K562 (cell line): ENCODE data around the gene TSPAN15. TPM values are rescaled to one million over a fixed set of nuclear protein-coding genes. Genes with fewer than 3 reads are reported as not detected.

ENCODE experiments used
- ATAC-seq: fragments of 200-7000 bp; cut with Tn5 transposase; 3 replicates; pipeline ENCODE4 v1.9.1; 2020; ENCODE audit warnings: moderate library complexity
- BruUV-seq: library from RNA; stranded (reverse); fragments of 400-500 nt; replicated peaks from 2 replicates; lab custom pipeline; 2021; lab: Mats Ljungman, UMichigan
- CTCF ChIA-PET: fragments of 300-600 bp; formaldehyde crosslinking; extraction: SDS; loops from one replicate; lab custom pipeline; 2021; ENCODE audit warnings: low intra/inter-chr PET ratio; lab: Yijun Ruan, JAX
- POLR2A ChIA-PET: fragments of 300-600, 350-650 bp; sonication (Branson Sonifier 250); formaldehyde crosslinking; extraction: SDS; loops from one replicate; lab custom pipeline; 2021; ENCODE audit warnings: antibody characterized with exemption, inconsistent platforms; lab: Yijun Ruan, JAX
- DNase-seq, 4 experiments: peaks; one replicate each; pipeline versions ENCODE4 v3.0.0 to v3.0.0-alpha.2; 2011 to 2018; ENCODE audit warnings: low spot score in 3 of 4, mixed read lengths in 3 of 4; ENCODE audit errors: extremely low read depth in 1 of 4
- FAIRE-seq: peaks from 2 replicates; lab custom pipeline; 2011; peaks lifted over from hg19 to GRCh38; lab: Jason Lieb, UNC
- H2AFZ ChIP-seq: 2 replicates; pipeline ENCODE4 v1.6.0; 2011; ENCODE audit warnings: low read depth, low read length, control low read depth, inconsistent platforms
- H3K27ac ChIP-seq: fragments of 200-600 bp; 3 replicates; pipeline ENCODE4 v1.8.0; 2011; ENCODE audit warnings: low read depth, mild to moderate bottlenecking, control low read depth, inconsistent platforms, low read length, moderate library complexity, mixed read lengths; ENCODE audit errors: extremely low read depth
- H3K27me3 ChIP-seq, 2 experiments: fragments of 300-600 bp in 1 of 2; 2 replicates in 1 of 2; 3 replicates in 1 of 2; pipeline versions ENCODE4 v1.6.0 to v1.8.0; 2011; ENCODE audit warnings: inconsistent platforms in 2 of 2, low read length in 2 of 2, mild to moderate bottlenecking in 1 of 2, mixed read lengths in 1 of 2, moderate library complexity in 1 of 2; ENCODE audit not compliant: control insufficient read depth in 2 of 2, insufficient read depth in 2 of 2
- H3K36me3 ChIP-seq: fragments of 300-600 bp; 3 replicates; pipeline ENCODE4 v1.8.0; 2011; ENCODE audit warnings: mild to moderate bottlenecking, low read length, inconsistent platforms; ENCODE audit not compliant: control insufficient read depth, insufficient read depth
- H3K4me1 ChIP-seq, 2 experiments: fragments of 200-600 bp in 1 of 2; replicated peaks in 1 of 2; 2 replicates in 1 of 2; 3 replicates in 1 of 2; pipeline versions ENCODE4 v1.5.1 to v1.8.0; 2011; ENCODE audit warnings: inconsistent platforms in 2 of 2, low read length in 2 of 2, mild to moderate bottlenecking in 1 of 2, mixed read lengths in 1 of 2, moderate library complexity in 1 of 2; ENCODE audit not compliant: control insufficient read depth in 2 of 2, insufficient read depth in 2 of 2
- H3K4me2 ChIP-seq: 2 replicates; pipeline ENCODE4 v1.6.1; 2011; ENCODE audit warnings: low read length, control low read depth, inconsistent platforms, mixed read lengths; ENCODE audit not compliant: insufficient read depth
- H3K4me3 ChIP-seq: fragments of 200-600 bp; sonication (generic), shearing (Covaris generic); 2 replicates; pipeline ENCODE4 v1.5.1; 2016; ENCODE audit warnings: control low read depth, inconsistent platforms
- H3K79me2 ChIP-seq: fragments of 200-600 bp; 3 replicates; pipeline ENCODE4 v1.8.0; 2011; ENCODE audit warnings: low read length, inconsistent platforms; ENCODE audit not compliant: control insufficient read depth, insufficient read depth
- H3K9ac ChIP-seq, 2 experiments: 2 replicates each; pipeline versions ENCODE4 v1.6.0 to v1.6.1; 2011; ENCODE audit warnings: low read depth in 2 of 2, low read length in 2 of 2, control low read depth in 1 of 2, inconsistent platforms in 1 of 2, mild to moderate bottlenecking in 1 of 2, mixed read lengths in 1 of 2; ENCODE audit not compliant: insufficient read depth in 1 of 2
- H3K9me1 ChIP-seq: one replicate; pipeline ENCODE4 v1.6.0; 2011; ENCODE audit warnings: inconsistent platforms, mild to moderate bottlenecking, low read length, moderate library complexity; ENCODE audit not compliant: control insufficient read depth, insufficient read depth
- H3K9me3 ChIP-seq: replicated peaks from 2 replicates; pipeline ENCODE4 v1.5.1; 2011; ENCODE audit warnings: low read depth, low read length, inconsistent platforms; ENCODE audit not compliant: control insufficient read depth, insufficient read depth
- H4K20me1 ChIP-seq: replicated peaks from 2 replicates; pipeline ENCODE4 v1.6.1; 2011; ENCODE audit warnings: low read length, inconsistent platforms, mixed read lengths; ENCODE audit not compliant: control insufficient read depth, insufficient read depth
- BDP1 ChIP-seq: IDR thresholded peaks from 3 replicates; pipeline ENCODE4 v1.6.1; 2011; ENCODE audit not compliant: insufficient read length, insufficient read depth
- CBX3 ChIP-seq, 2 experiments: IDR thresholded peaks; 1 replicate in 1 of 2; 2 replicates in 1 of 2; pipeline ENCODE4 v1.6.1; 2012; ENCODE audit warnings: inconsistent platforms in 2 of 2, low read length in 2 of 2, borderline replicate concordance in 1 of 2, control low read depth in 1 of 2
- JUNB ChIP-seq: fragments of 450-650 bp; formaldehyde crosslinking; conservative IDR thresholded peaks from 2 replicates; pipeline ENCODE4 v1.4.0; 2020; ENCODE audit warnings: mild to moderate bottlenecking
- KLF10 ChIP-seq: fragments of 250-450 bp; sonication (Bioruptor Pico); IDR thresholded peaks from 2 replicates; pipeline ENCODE4 v1.6.1; 2021; ENCODE audit warnings: matching md5 sums
- MLLT1 ChIP-seq, 2 experiments: fragments of 450-650 bp; IDR thresholded peaks; 2 replicates each; pipeline ENCODE4 v1.6.1; 2016
- NFIC ChIP-seq: fragments of 450-650 bp; IDR thresholded peaks from 2 replicates; pipeline ENCODE4 v1.6.1; 2017; ENCODE audit warnings: mild to moderate bottlenecking, inconsistent platforms
- SMARCA5 ChIP-seq: fragments of 450-650 bp; IDR thresholded peaks from 2 replicates; pipeline ENCODE4 v1.6.1; 2016
- ZBTB8A ChIP-seq: fragments of 450-650 bp; IDR thresholded peaks from 2 replicates; pipeline ENCODE4 v1.6.1; 2018; ENCODE audit warnings: mild to moderate bottlenecking, moderate library complexity; ENCODE audit not compliant: partially characterized antibody
- WGBS: fragments of 100-300 bp; shearing (Covaris generic); methylation state at CpG from one replicate; pipeline ENCODE4 v1.1.6; 2016; ENCODE audit warnings: low coverage, mixed read lengths; ENCODE audit not compliant: insufficient coverage; ENCODE audit errors: missing lambda C conversion rate; 5-methylcytosine and 5-hydroxymethylcytosine counted together
- in situ Hi-C: fragments of 300-500 bp; cut with MboI; formaldehyde crosslinking; loops from 4 replicates; pipeline ENCODE4 v1.15.0; 2018; ENCODE audit warnings: inconsistent platforms, mixed read lengths
- intact Hi-C: fragments of 100-400 bp; cut with micrococcal nuclease; formaldehyde crosslinking; loops from 2 replicates; pipeline ENCODE4 v1.14.2; 2022
- polyA plus RNA-seq, 8 experiments: library from polyadenylated mRNA; depleted of rRNA in 4 of 8; stranded (reverse) in 5 of 8; unstranded in 3 of 8; fragments of >200 nt; fragmentation: Nextera tagmentation in 2 of 8; fragmentation: Illumina TruSeq in 1 of 8; extraction: Ambion mirVana in 2 of 8; extraction: Trizol in 1 of 8; gene quantifications; 2 replicates each; pipeline versions ENCODE4 v1.2.1 to v1.2.3, GENCODE V29; 2011 to 2014; ENCODE audit warnings: inconsistent platforms in 1 of 8, missing spikeins in 1 of 8
- total RNA-seq, 7 experiments: library from RNA; depleted of rRNA in 6 of 7; stranded (reverse); fragments of >200 nt in 6 of 7; fragmentation: Illumina TruSeq in 2 of 7; extraction: Trizol in 2 of 7; gene quantifications; 2 replicates each; pipeline versions ENCODE4 v1.2.1 to v1.2.3, GENCODE V29; 2011 to 2021; ENCODE audit warnings: low replicate concordance in 1 of 7

Gene TSPAN15
- total and polyA plus RNA-seq, 9 of the 15 experiments (the other 6 are each of a cell fraction or from before 2014, with no cell fraction given), result 0.33 to 1.0 (median 0.45) TPM; not detected in 2

- FAIRE-seq (no peak), ATAC-seq (no peak), DNase-seq (no peak)
- no peaks in the 10 kb centered on the region for H3K9me3 ChIP-seq
- no peaks in the 10 kb centered on the region for H3K79me2 ChIP-seq
- CTCF ChIA-PET, result no interaction called here
- H2AFZ ChIP-seq, result no peak overlapping the region
- no TSS peak for BruUV-seq
- H4K20me1 ChIP-seq, result peaks cover 8% of the 10 kb centered on the region
- H3K4me2 ChIP-seq, result no peak overlapping the region
- no peaks in the 10 kb centered on the region for H3K36me3 ChIP-seq
- POLR2A ChIA-PET, result interaction anchor here (0.7 to 0.8 kb wide), 2 partner anchors 40 to 206 kb away, joined by 3 read pairs; no protein-coding TSS in a partner anchor
- H3K4me1 ChIP-seq, result peaks cover 0 to 5% of the 10 kb centered on the region in 2 experiments; a peak in 2 of 5 replicates
- H3K27ac ChIP-seq, result no peak overlapping the region
- no peaks in the 10 kb centered on the region for H3K9me1 ChIP-seq
- TF ChIP-seq ZBTB8A (no peak), SMARCA5 (no peak), KLF10 (CRISPR knock-in tag) (no peak), BDP1 (no peak), JUNB (CRISPR knock-in tag) (no peak), MLLT1 (IDR thresholded peaks at IDR 0.05) (no peak), CBX3 (IDR thresholded peaks at IDR 0.05; ENCODE audit: borderline replicate concordance in 1 of 2, low read length in 2 of 2) (no peak), NFIC (no peak)
- no peak overlapping the region for H3K9ac ChIP-seq
- in situ Hi-C loops, result loop anchor here (5.0 kb wide), 1 partner anchor 69 kb away; no protein-coding TSS in a partner anchor
- WGBS, result 2% methylated on average over 6 of the region's 6 CpGs
- peaks cover 44 to 89% of the 10 kb centered on the region in 2 experiments for H3K27me3 ChIP-seq
- no peak overlapping the region for H3K4me3 ChIP-seq
- intact Hi-C loops, result no loop called here
Measured at GRCh38 chr10:69501657-69502056, 50.4 kb downstream of the TSPAN15 start.
